ENCODE data around the gene GABPB2.
"Not testable (repeated sequence)": the region's sequence is repeated elsewhere in the genome, so short reads cannot be mapped to it uniquely, and the experiment has no call there.

Gene GABPB2

DNA sequence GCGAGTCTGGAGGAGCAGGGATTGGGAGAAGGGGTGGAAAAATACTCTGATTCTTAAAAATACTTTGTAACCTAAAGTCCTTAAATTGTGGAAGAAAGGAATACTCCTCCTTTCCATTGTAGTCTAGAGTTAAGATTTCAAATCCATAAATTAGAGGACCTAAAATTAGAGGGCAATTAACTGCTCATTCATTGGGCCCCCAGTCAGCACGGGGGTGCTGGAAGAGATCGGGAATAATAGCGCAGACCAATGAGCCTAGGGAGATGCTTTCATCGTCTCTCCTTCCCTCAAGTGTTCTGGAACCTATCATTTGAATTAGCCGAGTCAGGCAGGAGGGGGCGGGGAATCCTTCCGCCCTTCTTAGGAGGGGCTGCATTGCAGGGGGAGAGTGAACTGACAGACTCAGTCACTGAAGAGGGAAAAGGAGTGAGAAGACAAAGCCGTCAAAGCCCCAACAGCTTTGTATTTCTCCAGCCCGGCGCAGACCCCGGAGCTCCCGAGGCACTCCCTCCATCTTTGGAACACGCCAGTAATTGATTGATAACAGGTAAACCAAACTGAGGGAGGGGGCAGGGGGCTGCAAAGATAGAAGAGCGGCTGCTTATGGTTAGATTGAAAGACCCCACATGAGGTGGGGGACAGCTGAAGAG lies 10.4 kb upstream of the GABPB2 start, which contains the start of gene MLLT11:
Gene MLLT11 (plus strand): TSS at position 391 of the 650 bp plus-strand sequence. CDS start 6,828 bp downstream, outside the sequence.
- DNase-seq, result peak in 1 of 2 donors; percentile 25

GRCh38 chr1:151060657-151061421 lies 9.7 kb upstream of the GABPB2 start:
- no peak for DNase-seq

DNA sequence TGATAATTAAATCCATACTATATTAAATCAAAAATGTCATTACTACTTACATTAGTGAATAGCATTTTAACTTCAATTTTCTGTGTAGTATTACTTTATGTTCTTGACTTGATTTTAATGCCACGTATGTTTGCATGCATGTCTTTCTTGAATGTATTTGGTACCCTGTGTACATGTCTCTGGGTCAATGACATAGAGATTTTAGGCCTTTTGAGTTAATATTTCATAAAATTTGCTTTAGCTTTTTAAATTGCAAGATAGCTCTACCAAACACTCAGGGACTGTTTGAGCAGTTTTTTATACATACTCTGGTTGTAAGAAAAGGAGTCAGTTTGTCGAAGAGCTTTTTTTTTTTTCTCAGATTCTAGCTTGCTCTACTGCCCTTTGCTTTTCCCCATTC lies 8.9 kb upstream of the GABPB2 start:
- no peak for DNase-seq

DNA sequence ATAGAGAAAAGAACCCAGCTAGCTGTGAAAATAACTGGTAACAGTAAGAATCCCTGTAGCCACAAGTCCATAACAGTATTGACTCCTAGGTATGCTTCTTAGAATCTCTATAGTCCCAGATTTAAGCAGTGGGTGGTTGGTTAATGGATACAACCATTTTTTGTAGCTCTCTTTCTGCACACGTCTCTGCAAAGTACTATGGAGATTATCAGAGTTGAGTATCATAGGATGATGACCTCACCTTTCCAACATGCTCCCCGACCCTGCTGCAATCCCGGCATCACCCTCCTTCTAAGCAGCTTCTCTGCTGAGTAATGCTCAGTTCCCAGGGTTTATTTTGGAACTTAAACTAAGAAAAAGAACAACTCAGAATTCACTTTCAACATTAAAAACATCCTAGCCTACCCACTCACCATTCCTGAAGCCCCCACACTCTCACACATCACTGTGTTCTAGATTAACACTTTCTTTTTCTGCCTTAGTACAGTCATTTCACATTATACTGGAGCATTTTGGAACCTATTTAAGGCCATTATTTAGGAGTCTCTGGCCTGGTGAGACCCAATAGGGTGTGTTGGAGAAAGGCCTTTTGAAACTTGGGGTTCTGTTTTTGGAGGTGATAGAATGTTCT lies 7.7 kb upstream of the GABPB2 start:
- DNase-seq, result no peak

- DNase-seq, result no peak
These were observed 5.4 kb upstream of the GABPB2 start for GRCh38 chr1:151065089-151065645.

DNA sequence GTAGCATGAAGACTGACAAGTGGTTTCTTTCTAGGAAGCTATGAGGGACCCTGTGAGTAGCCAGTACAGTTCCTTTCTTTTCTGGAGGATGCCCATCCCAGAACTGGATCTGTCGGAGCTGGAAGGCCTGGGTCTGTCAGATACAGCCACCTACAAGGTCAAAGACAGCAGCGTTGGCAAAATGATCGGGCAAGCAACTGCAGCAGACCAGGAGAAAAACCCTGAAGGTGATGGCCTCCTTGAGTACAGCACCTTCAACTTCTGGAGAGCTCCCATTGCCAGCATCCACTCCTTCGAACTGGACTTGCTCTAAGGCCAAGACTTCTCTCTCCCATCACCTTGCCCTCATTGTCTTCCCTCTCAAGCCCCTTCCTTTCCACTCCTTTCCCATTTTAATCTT lies 3.4 kb upstream of the GABPB2 start:
- no peak for DNase-seq

DNA sequence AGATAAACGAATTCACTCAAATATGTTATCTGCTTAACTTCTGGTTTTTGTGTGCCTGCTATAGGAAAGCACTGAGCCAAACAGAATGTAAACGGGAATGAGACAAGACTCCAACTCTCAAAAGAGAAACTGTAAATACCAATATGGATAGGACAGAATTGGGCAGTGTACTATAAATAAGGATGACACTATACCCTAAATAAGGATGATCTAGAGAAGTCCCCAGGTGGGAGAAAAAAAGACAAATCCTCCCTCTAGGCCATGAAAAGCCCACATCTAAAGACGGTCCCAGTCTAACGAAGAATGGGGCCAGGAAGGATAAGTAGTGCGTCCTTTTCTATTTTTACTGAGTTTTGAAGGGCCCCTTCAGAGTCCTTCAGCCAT lies 1.5 kb upstream of the GABPB2 start:
- DNase-seq, result no peak

- DNase-seq, result no peak
These were observed 1.7 kb downstream of the GABPB2 start for GRCh38 chr1:151072224-151072623.

DNA sequence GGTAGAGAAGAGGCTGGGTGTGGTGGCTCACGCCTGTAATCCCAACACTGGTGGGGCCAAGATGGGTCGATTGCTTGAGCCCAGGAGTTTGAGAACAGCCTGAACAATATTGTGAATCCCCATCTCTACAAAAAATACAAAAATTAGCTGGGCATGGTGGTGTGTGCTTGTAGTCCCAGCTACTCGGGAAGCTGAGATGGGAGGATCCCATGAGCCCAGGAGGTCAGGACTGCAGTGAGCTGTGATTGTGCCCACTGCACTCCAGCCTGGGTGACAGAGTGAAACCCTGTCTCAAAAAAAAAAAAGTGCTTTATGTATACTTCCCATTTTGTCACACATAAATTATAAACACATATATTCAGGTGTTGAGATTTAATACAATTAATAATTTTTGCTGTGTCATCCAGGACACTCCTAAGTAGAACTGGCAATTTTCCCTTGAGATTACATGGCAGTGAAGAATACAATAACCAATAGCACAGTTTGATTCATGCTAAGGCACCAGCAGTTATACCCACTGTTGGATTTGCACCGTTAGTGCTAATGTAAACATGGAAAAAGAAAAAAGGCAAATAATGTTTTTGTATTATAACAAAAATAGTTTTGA lies 15.5 kb downstream of the GABPB2 start:
- DNase-seq, result no peak

DNA sequence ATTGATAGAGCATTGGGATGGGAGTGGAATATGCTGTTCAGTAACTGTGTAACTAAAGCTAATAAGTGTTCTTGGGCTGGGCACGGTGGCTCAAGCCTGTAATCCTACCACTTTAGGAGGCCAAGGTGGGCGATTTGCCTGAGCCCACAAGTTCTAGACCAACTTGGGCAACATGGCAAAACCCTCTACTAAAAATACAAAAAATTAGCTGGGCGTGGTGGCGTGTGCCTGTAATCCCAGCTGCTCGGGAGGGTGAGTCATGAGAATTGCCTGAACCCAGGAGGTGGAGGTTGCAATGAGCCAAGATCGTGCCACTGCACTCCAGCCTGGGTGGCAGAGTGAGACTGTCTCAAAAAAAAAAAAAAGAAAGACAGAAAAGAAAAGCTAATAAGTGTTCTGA lies 26.9 kb downstream of the GABPB2 start:
- not testable (repeated sequence) for DNase-seq

DNA sequence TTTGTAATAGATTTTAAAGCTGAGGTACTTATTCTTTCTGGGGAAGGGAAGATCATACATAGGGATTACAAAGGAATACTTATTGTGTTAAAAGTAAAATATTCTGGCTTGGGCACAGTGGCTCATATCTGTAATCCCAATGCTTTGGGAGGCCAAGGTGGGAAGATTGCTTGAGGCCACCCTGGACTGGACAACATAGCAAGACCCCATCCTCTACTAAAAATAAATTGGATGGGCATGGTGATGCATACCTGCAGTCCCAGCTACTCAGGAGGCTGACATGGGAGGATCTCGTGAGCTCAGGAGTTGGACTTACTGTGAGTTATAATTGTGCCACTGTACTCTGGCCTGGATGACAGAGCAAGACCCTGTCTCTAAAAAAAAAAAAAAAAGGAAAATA lies 27.6 kb downstream of the GABPB2 start:
- no peak for DNase-seq

GRCh38 chr1:151104630-151105029 lies 34.1 kb downstream of the GABPB2 start:
- no peak for DNase-seq

DNA sequence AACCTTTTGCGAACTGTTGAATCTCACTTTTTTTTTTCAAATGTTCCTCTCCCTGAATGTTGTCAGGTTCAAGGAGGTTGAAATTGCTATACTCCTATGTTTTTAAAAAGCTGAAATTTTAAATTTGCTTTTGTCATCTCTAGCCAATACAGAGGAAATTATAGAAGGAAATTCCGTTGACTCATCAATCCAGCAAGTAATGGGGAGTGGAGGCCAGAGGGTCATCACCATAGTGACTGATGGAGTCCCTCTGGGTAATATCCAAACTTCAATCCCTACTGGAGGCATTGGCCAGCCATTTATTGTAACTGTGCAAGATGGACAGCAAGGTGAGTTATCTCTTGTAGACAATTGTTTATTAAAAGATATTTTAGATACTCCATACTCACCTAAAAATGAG lies 36.3 kb downstream of the GABPB2 start:
- no peak for DNase-seq

GRCh38 chr1:151108331-151108730 lies 37.8 kb downstream of the GABPB2 start:
- no peak for DNase-seq

DNA sequence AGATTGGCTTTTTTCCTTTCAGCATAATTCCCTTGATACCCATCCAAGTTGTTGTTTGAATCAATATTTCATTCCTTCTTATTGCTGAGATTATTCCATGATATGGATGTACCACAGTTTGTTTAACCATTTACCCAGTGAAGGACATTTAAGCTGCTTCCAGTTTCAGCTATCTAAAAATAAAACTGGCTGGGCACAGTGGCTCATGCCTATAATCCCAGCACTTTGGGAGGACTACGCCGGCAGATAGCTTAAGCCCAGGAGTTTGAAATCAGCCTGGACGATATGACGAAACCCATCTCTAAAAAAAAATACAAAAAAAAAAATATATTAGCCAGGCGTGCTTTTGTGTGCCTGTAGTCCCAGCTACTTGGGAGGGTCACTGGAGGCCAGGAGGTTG lies 43.3 kb downstream of the GABPB2 start:
- DNase-seq, result no peak

DNA sequence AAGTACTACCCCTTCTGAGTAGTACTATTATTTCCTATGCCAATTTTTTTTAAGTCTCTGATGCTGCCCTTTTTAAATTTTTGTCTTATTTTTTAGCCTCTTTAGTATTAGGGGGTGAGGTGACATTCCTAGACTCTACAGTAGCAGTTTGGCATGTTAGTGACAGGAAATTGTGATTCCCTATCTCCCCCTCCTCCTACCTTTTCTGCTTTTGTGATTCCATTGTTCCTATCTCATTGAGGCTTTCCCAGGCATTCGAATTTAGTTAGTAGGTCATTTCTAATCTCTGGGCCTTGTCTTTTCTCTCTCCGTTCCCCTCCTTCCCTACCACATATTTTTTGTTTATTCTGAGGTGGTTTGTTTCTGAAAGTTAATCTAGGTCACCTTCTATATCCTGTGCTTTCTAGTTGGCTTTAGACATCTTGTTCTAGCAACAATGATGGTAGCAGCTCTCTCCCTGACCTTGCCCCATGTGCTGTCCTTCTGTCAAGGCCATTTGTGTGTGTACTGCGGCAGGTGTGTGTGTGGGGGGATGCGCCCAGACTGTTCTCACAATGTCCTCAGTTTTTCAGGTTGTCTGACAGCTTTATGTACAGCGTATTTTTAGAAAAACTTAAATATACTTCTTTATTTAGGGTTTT lies 54.3 kb downstream of the GABPB2 start:
- no peak for DNase-seq

GRCh38 chr1:151128800-151129199 lies 58.2 kb downstream of the GABPB2 start:
- DNase-seq, result no peak

GRCh38 chr1:151130987-151131586 lies 60.5 kb downstream of the GABPB2 start:
- peak; percentile 78 to 89 for DNase-seq

- DNase-seq, result no peak
These were observed 61.3 kb downstream of the GABPB2 start for GRCh38 chr1:151131701-151132334.

DNA sequence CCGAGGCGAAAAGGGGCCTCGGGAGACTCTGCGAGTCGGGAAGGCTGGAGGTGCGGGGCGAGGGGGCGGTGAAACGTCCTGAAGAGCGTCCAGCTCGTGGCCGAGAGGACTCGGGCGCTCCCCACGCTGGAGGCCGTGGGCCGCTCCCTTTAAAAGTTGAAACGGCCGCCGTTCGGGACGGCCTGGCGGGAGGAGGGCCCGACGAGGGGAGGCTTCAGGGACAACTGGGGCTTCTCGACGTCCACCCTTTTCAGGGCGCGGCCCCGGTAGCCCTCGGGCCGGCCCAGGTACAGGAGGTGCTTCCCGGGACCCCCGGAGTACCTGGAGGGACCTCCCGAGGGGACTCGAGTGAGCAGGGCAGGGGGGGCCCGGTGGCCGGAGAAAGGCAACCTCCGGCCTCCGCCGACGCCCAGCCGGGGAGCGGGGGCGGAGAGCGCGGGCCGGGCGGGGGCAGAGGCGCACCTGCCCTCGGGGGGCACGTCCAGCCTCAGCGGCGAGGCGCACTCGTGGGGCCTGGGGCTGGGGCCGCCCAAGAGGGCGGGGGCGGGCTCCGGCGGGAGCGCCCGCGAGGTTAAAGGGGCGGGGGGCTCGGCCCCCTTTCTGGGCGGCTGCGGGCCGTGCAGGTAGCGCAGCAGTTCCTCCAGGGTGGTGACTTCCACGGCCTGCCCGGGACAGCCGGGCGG lies 61.9 kb downstream of the GABPB2 start:
- no peak for DNase-seq
